ENCODE results near the gene TMEM131. TPM values are rescaled to one million over a fixed set of nuclear protein-coding genes. Genes with fewer than 3 reads are reported as not detected.

The TMEM131 gene
- total and polyA plus RNA-seq, 2 experiments from 2014 or later, result 9.2 to 22.7 TPM

DNA sequence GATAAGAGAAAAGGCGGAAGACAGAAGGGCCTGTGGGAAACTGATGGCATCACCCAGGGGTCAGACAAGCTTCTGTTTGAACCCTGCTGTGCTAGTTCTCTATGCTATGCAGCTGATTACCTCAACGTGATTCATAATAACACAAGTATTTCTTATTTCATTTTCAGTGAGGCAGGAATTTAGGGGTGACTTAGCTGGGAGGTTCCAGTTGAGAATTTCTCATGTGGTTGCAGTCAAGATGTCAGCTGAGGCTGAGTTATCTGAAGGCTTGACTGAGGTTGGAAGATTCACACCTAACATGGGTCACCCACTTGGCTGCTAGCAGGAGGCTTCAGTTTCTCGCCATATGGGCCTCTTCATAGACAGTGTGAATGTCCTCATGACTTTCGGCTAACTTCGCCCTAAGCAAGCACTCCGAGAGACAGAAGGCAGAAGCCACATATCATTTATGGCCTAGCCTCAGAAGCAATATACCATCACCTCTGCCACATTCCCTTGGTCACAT lies 34.0 kb upstream of the TMEM131 start:
- ATAC-seq (no peak), DNase-seq (ENCODE audit: low spot score) (no peak)
- TF ChIP-seq NANOG (IDR thresholded peaks at IDR 0.05; ENCODE audit: borderline replicate concordance) (no peak), ETS1 (IDR thresholded peaks at IDR 0.05) (no peak), STAT1 (IDR thresholded peaks at IDR 0.05; ENCODE audit: unreplicated experiment) (no peak), POLR2AphosphoS5 (IDR thresholded peaks at IDR 0.05; ENCODE audit: low read depth) (no peak), EZH2 (IDR thresholded peaks at IDR 0.05; ENCODE audit: low read depth, unreplicated experiment) (no peak), CREB1 (CRISPR knock-in tag; IDR thresholded peaks at IDR 0.05; ENCODE audit: low read depth) (no peak), EZH2phosphoT487 (IDR thresholded peaks at IDR 0.05; ENCODE audit: unreplicated experiment) (no peak), ZNF331 (CRISPR knock-in tag; IDR thresholded peaks at IDR 0.05; ENCODE audit: low read depth) (no peak), ZNF462 (CRISPR knock-in tag; IDR thresholded peaks at IDR 0.05) (no peak)
- TF ChIP-seq, protein P1, sequence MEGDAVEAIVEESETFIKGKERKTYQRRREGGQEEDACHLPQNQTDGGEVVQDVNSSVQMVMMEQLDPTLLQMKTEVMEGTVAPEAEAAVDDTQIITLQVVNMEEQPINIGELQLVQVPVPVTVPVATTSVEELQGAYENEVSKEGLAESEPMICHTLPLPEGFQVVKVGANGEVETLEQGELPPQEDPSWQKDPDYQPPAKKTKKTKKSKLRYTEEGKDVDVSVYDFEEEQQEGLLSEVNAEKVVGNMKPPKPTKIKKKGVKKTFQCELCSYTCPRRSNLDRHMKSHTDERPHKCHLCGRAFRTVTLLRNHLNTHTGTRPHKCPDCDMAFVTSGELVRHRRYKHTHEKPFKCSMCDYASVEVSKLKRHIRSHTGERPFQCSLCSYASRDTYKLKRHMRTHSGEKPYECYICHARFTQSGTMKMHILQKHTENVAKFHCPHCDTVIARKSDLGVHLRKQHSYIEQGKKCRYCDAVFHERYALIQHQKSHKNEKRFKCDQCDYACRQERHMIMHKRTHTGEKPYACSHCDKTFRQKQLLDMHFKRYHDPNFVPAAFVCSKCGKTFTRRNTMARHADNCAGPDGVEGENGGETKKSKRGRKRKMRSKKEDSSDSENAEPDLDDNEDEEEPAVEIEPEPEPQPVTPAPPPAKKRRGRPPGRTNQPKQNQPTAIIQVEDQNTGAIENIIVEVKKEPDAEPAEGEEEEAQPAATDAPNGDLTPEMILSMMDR (conservative IDR thresholded peaks at IDR 0.05; ENCODE audit: low read depth in 2 of 2), result no peak
- Histone ChIP-seq H3K9me2 (ENCODE audit: insufficient read depth) (no peaks in the 10 kb centered on the region), H3F3A (replicated peaks; ENCODE audit: low read depth) (no peaks in the 10 kb centered on the region), H3K4me3 (no peak overlapping the region), H3K4me2 (no peak overlapping the region), H4K20me1 (replicated peaks; ENCODE audit: insufficient read depth) (no peaks in the 10 kb centered on the region), H3K4me1 (ENCODE audit: insufficient read depth) (peaks cover 5% of the 10 kb centered on the region; the same call in 1 of the 2 replicates), H3K27ac (ENCODE audit: low read depth) (no peak overlapping the region), H3K36me3 (ENCODE audit: insufficient read depth) (no peaks in the 10 kb centered on the region), H3K79me2 (replicated peaks; ENCODE audit: insufficient read depth) (no peaks in the 10 kb centered on the region), H3K27me3 (ENCODE audit: insufficient read depth) (no peaks in the 10 kb centered on the region), H2AFZ (no peak overlapping the region)
- peaks cover 2% of the 10 kb centered on the region for H3K27me3 Mint-ChIP-seq (ENCODE audit: insufficient read depth, low read depth, poor library complexity)
- no peak overlapping the region for H3K27ac Mint-ChIP-seq
- H3K36me3 Mint-ChIP-seq (ENCODE audit: low read depth), result no peaks in the 10 kb centered on the region
- H3K4me1 Mint-ChIP-seq, result peaks cover 20% of the 10 kb centered on the region
- H3K4me3 Mint-ChIP-seq, result no peak overlapping the region
- H3K9me3 Mint-ChIP-seq, result no peaks in the 10 kb centered on the region
